Dedifferentiated amniotic fluid mesenchymal stem cell (primary cell): ENCODE measurements around the gene WDR86.

Experiments used
- DNase-seq: peaks from one replicate; pipeline ENCODE4 v3.0.0-alpha.2; 2016; ENCODE audit errors: extremely low spot score

WDR86 gene

DNA sequence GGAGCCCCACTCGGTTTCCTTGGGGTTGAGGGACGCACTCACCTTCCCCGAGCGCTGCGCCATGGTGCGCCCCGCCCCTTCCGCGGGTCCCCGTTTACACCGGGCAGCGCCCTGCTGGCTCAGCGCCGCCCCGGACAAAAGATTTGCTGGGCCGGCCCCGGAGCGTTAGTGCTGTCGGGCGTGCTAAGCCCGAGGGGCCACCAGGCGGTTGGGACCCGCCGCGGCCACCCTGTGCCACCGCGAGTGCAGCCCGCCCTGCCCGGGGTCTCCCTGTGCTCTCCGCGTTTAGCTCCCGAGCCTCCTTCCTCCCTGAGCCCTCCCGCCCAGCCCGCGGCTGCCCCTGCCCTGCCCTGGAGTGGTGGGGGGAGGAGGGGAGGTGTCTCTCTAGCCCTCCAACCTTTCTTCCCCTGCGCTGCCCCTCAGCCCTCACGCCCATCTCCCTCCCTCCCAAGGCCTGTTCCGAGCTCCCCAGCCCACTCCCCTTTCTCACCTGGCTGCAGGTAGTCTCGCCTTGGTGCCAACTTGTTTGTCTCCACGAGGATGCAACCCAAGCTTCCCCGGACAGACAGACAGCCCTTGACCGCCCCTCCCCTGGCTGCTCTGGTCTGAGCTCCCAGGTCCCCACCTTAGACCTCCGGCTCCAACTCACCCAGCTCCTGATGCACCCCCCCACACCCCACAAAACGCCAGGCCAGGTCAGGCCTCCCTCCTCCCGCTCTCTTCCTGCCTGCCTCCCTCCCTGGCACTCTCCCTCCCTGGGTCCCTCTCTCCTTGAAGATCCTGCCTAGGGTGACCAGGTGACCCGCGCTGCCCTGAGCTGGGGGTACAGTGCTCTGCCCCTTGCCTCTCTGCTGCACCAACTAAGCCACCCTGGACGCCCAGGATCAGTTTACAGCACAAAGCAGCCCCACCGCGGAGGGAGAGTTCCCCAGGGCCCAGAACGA is 30.3 kb upstream of the WDR86 start, which contains the start of gene CRYGN:
Gene CRYGN, minus strand, starts transcription at position 287 of the 944 bp plus-strand sequence. Its CDS starts 224 bp downstream, at position 63.
- DNase-seq = no peak

DNA sequence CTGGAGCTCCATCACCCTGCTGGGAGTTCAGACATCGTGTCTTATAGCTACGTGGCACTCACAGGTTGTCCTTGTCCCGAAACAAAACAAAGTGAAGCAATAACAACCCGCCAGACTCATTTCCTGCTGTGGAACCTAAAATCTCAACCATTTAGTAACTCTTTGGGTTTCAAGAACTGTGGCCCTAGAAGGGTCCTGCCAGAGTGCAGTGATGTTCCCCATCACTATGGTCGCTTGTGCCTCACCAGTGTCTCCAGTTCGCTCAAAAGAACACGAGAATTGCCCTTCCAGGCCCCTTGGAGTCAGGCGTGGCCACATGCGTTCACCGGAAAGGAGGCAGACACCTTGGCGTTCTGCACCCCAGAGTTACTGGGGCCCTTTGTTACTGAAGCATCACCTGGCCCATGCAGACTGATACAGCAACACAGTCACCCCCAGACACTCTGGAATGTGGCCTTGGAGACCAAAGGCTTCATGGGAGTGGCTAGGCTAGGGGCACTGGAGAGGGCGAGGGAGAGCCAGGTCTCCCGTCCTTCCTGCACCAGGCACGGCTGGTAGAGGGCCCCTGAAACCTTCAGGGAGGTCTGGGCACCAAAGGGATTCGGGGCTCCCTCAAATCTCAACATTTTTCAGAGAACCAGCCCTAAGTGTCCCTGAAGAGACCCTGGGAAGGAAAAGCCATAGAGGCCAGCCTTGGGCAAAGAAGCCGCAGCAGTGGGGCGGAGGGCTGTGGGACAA is 29.2 kb upstream of the WDR86 start:
- DNase-seq = no peak

DNA sequence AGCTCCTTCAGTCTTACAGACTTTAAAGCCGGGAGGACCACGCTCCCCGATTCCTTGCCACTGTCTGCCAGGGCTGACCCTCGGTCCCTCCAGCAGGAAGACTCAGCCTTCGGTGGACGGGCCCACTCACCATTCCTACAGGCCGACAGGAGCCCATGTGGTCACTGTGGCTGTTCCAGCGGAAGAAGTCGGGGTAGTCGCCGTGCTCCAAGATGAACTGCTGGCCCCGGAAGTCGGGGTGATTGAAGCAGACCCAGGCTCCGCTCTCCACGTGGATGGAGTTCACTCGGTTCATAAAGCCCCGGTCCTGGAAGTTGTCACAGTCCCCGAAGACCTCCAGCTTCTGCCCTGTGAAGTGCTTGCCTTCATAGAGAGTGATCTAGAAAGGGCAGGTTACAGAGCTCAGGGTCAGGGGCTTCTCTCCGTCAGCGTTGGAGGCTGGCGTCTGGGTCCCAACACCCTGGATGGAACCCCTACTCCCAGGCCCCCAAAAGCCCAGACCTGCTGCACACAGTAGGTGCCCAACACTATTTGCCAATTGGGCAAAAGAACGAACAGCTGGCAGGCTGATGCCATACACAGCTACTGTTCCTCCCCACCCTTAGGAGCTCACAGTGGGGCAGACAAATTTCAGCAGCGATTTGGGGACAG is 28.2 kb upstream of the WDR86 start:
- no peak for DNase-seq

DNA sequence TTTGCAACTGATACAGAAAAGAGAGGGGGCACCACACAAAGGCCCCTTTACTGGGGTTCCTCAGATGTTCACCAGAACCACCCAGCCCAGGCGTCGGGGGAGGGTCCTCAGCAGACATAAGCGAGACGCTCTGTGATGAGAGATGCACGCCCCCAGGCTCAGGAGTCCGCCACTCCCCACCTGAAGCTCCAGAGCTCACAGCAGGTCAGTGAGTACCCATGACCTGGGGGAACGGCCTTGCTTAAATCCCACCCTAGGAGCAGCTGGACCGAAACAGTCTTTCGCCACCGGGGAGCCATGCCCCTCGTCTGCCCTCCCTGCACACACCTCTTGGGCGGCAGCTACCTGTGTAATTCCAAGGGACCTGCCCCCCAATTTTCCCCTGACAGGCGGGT is 27.3 kb upstream of the WDR86 start:
- no peak for DNase-seq

DNA sequence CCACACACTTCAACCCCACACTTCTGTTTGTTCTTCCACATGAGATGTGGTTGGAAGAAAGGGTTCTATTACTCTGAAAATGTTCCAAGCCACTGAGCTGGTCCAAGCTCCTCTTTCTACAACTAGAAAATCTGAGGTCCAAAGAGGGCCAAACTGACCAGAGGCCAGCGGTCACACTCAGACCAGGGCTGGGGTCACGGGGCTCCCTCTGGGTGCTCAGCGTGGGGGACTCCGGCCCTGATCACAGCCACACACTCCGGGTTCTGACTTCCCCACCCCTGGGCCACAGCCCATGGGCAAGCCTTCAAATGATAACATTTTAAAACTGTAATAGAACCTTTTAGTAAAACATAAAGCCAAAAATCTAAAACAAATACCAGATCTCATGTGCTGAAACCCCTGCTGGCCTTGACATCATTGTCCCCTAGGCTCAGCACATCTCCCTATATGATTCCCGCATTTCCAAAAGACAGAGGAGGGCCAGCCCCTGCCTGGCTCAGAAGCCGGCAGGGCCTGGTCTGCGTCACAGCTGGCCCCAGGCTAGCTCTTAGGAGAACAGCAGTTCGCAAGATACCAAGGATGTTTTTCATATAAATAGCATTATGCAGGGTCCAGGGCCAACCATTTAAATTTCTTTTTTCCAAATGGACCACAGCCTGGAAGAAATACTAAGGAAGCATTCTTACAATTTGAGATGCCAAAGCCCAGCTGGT is 26.8 kb upstream of the WDR86 start:
- DNase-seq = peak; percentile 65

DNA sequence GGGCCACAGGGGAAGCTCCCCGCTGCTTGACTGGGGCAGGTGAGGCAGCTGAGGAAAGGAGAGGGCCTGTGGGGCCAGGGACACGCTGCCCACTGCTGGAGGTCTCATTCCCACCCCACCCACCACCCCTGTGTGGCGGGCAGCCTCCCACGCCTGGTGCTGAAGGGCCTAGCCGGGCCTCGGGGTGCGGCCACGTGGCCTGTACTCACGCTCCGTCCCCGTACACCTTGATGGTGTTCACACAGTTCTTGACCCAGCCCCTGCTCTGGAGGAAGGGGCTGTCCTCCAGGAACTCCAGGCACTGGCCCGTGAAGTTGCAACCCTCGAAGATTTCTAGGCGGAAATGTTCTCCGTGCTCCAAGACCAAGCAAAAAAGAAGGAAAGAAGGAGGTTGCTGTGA is 26.1 kb upstream of the WDR86 start:
- no peak for DNase-seq

DNA sequence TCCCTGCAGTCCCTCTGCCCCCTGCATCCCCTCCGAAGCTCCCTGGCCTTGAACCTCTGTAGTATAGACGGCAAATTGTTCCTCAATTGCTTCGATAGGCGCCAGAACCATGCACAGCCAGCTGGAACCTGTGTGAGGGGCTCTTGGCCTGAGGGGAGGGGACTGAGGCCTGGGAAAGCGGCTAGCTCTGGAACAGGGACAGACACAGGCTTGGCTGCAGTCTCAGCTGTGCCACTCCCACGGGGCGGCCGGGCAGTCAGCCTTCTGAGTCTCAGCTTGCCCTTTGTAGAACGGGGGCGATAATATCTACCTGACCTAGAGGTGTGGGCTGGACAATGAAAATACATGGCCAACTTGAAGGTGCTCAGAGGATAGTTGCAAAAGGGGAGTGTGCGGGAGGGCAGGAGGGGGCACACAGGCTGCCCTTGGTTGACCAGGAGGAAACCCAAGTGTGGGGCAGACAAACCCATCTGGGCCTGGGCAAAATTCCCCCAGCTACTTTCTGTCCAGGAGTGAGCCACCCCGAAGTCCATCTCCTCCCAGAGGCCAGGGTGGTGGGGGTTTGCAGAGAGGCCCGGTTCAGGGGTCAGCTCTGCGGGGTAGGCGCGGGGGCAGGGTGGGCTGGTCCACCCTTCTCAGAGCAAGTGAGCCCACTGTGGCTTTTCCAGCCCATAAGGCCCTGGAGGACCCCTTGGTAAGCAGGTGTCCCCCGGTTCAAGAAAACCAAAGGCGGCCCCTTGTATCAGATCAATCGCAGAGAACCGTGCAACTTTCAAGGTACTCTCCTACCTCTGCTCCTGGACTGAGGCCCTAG is 25.5 kb upstream of the WDR86 start:
- DNase-seq = no peak

DNA sequence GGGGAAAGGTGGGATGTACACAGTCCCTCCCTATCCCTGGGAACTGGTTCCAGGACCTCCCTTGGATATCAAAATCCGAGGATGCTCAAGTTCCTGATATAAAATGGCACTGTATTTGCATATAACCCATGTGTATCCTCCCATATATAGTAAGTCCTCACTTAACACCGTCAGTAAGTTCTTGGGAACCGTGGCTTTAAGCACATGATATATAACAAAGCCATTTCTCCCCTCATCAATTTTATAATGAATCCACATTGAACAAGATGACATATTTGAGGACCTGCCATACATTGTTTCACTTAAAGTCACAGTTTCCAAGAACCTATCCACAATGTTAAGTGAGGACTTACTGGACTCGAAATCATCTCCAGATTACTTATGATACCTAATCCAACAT is 24.7 kb upstream of the WDR86 start:
- no peak for DNase-seq

DNA sequence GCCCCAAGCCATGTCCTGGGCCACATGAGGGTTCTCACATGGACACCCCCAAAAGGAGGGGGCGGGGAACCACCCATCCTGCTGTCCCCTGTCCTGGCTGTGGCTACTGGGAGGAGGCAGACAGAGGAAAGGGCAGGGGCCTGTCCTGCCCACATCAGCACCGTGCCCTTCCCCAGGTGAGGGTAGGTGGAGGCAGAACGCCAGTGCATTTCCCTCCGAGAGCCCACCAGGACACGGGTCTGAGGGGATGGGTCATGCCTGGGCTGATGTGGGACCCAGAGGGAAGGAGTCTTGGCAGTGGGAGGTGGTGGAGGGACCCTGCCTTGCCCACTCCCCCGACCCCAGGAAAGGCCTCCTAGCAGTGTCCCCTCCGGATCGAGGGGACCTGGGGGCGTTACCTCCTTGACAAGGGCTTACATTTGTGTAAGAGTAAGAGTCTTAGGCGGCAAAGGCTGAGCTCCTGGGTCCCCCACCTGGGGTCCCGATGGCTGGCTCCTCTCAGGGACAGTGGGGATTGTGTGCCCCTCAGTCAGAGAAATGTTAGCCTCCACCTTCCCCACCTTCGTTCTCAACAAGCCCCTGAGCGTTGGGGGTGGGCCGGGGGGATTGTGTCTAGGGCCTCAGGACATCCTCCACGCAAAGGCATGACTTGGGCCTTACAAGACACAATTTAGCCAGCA is 24.0 kb upstream of the WDR86 start:
- DNase-seq = no peak

DNA sequence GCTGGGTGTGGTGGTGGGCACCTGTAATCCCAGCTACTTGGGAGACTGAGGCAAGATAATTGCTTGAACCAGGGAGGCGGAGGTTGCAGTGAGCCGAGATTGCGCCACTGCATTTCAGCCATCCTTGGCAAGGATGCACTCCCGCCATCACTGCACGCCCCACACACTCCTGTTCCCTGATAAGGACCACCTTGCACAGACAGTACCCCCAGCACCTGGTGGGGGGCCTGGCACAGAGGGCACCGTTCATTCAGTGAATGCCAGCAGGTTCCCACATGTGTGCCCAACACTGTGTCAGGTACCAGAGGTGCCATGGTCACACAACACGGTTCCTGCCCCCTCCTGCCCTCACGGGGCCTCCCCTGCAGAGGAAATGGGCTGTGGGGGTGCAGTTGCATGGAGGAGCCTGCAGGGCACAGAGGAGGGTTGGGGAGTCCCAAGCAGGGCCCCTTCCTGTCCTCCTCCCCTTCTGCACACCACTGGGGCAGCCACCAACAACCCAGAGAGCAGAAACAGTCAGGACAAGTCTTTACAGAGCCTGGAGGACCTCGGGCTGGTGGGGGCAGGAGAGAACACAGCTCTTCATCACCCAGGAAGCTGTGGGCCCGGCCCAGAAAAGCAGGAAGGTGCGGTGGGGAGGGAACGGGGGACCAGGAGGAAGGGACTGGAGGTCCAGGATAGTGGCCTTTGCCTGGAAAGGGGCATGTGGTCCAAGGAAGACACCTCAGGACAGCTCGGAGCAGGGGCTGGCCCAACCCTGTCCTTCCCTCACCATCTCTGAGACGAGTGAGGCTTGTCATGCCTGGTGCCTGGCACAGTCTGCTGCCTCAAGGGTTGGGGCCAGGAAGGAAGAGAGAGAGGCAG is 23.1 kb upstream of the WDR86 start:
- no peak for DNase-seq

DNA sequence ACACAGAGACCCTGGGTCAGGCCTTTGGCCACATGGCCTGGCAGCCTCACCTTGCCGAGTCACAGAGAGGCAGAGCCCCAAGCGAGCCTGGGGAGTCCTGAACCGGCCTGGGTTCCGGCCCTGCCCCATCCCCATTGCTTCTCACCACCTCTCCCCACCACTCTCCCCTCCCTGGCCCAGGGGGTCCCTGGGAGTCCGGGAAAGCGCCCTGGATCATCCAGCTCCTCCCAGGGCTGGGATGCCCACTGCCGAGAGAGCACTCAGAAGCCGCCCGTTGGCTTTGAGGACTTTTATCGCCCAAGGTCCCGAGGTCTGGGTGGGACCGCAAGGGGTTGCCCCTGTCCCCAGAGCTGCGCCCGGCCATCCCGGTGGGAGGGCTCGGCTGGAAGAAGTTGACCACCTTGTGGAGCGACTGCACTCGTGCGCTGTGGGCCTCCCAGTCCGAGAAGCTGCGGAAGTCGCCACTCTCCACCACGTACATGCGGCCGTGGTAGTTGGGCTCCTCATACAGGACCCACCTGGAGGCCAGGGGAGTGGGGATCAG is 22.0 kb upstream of the WDR86 start:
- no peak for DNase-seq

DNA sequence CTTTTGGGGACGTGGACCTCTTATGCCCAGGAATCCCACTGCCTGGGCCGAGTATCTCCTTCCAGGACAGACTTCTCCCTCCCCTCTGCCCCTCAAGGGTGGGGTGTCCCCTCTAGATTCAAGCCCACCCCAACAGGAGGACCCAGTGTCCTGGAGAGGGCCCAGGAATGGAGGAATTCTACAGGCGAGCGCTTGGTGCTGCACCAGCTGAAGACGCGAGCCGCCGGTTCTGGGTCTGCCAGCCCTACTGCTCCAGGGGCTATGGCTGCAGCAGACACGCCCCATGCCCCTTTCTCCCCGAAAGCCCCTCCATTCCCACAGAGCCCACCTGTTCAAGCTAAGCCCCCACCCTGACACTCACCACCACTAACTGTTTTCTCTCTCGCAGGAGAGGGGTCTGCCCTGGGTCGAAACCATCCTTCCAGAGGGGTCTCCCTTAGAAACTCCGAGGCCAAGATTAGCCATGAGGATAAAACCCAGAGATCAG is 21.5 kb upstream of the WDR86 start:
- no peak for DNase-seq

DNA sequence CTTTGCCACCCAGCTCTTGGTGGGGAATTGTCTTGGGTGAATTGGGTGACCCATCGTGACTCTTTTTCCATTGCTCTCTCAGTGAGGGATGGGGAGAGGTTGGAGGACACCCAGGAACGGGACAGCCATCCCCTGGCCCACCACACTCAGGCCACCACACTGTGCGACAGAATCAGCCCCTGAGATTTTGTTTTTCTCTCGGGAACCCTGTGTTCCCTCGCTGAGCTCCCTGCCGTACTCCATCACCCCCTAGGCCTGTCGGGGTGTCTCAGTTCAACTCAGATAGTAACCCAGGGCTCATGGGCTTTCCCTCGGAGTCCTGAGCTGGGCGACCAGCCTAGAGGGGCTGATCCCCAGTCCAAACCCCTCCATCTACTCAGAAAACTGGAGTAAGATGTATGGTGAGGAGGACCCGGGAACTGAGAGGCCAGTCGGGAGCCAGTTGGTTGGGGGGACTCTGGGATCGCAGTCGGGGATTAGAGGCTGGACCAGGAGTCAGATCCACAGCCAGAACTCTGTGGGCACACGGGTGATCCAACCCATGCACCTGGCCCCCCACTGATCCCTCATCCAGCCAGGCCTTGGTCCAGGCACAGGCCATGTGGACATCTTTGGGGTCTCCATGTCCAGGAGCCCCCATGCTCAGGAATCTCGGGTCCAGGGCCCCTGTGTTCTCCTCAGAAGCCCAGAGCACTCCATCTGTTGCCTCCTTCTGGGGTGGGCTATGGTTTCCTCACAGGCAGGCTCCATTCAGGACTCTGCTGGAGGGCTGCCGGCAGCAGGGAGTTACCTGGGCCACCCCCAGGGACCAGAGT is 20.8 kb upstream of the WDR86 start:
- no peak for DNase-seq

DNA sequence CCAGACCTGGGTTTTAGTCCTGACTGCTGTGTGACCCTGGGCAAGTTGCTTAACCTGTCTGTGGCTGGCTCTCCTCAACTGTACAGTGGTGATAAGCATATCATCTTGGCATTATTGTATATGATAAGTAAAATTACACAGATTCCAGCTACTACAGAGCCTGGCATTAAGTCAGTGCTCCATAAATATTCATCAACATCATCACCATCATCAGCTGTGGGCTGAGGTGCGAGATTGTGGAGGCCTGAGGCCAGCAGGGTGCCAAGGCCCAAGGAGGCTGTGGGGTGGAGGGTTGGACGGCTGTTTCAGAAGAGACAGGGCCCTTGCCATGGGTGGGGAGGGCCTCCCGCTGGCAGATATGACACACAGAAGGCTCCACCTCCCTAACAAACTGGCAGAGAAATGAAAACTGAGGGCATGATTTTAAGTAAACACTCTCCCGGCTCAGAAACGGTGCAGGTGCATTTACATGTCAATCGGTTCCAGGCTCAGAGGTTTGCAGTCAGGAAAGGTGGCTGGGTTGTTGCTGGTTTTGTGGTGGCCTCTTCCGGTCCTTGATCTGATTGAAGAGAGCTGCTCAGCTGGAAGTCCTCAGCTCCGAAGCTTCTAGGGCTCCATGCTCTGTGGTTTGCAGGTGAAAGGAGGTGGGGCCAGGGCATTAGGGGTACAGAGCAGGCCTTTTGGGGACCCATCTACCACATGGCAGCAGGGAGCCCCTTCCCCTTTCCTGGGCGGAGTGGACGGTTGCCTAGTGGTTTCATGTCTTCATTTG is 19.9 kb upstream of the WDR86 start:
- DNase-seq = no peak

DNA sequence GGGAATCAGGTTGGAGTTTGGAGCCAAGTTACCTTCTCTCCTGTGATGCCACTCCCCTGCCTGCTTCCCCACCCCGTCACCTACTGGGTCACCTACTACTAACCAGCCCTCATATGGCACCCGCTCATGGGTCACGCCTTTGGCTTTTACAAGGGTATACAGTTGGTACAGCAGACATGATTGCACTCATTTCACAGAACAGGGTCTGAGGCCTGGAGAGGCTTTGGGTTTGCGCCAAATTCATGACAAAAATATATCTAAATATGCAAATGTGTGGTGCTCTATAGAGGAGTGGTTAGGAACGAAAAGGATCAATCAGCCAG is 19.4 kb upstream of the WDR86 start:
- no peak for DNase-seq

DNA sequence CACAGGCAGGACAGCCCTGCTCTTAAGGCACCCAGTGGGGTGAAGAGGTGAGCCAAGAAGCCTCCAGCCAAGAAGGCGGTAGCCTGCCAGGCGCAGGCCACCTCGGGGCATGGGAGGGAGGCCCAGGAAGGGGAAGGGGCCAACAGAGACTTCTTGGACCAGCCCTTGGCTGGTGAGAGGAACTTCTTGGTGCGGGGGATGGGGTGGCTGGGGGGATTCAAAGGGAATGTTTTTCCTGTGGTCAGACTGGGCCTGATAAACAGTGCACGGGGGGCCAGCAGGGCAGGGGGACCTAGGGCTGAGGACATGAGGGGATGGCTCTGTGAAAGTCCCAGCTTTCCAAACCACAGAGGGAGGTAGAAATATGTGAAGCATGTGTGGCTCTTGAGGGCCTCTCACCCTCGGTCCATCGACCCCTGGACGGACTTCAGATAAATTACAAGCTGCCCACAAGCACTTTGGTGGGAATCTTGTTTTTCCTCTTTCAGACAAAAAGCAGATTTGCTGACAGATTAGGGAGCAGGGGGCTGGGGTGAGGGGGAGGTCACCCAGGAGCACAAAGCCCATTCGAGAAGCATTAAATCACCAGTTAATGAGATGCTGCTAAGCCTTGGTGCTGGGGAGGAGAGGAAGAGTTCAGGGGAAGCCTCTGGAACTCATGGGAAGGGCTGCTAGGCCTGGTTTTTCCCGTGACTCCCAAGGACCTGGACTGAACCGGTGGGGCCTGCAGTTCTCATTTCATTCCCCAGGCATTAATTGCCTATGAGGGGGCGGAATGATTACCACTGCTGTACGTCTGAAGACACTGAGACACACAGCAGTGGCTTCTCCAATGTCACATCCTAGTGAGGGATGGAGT is 18.8 kb upstream of the WDR86 start:
- DNase-seq = peak; percentile 15
